Fibroblast of skin of right quadriceps (primary cell): Measurements from ENCODE around the gene GNAS.

Source experiments
- DNase-seq: peaks from one replicate; pipeline ENCODE4 v3.0.0-alpha.2; 2013

The GNAS gene

GRCh38 chr20:58854638-58855471 is 2.3 kb downstream of the GNAS start:
- no peak for DNase-seq

GRCh38 chr20:58855506-58856389 is 3.2 kb downstream of the GNAS start:
- DNase-seq, result no peak

- DNase-seq, result no peak
These were observed 10.7 kb downstream of the GNAS start for GRCh38 chr20:58863044-58863790.

GRCh38 chr20:58864346-58864745 is 11.8 kb downstream of the GNAS start:
- DNase-seq, result no peak

- DNase-seq, result no peak
These were observed 13.3 kb downstream of the GNAS start for GRCh38 chr20:58865843-58866242.

- no peak for DNase-seq
These were observed 14.7 kb downstream of the GNAS start for GRCh38 chr20:58867211-58867610.

GRCh38 chr20:58868795-58869194 is 16.3 kb downstream of the GNAS start:
- DNase-seq, result no peak

GRCh38 chr20:58869662-58870227 is 17.2 kb downstream of the GNAS start:
- DNase-seq, result no peak

GRCh38 chr20:58870293-58871014 is 17.9 kb downstream of the GNAS start:
- DNase-seq, result peak; percentile 58

- DNase-seq, result no peak
These were observed 19.1 kb downstream of the GNAS start for GRCh38 chr20:58871533-58872102.

GRCh38 chr20:58874469-58874868 is 22.0 kb downstream of the GNAS start:
- no peak for DNase-seq

GRCh38 chr20:58875111-58875510 is 22.6 kb downstream of the GNAS start:
- DNase-seq, result no peak

- DNase-seq, result peak; percentile 78
These were observed 23.1 kb downstream of the GNAS start for GRCh38 chr20:58875541-58876134.

GRCh38 chr20:58876437-58876836 is 23.9 kb downstream of the GNAS start:
- DNase-seq, result peak; percentile 41

- DNase-seq, result no peak
These were observed 24.8 kb downstream of the GNAS start for GRCh38 chr20:58877050-58877975.

GRCh38 chr20:58877976-58878360 is 25.5 kb downstream of the GNAS start:
- no peak for DNase-seq

GRCh38 chr20:58878399-58878798 is 25.9 kb downstream of the GNAS start:
- no peak for DNase-seq

GRCh38 chr20:58880441-58880840 is 27.9 kb downstream of the GNAS start:
- no peak for DNase-seq

GRCh38 chr20:58880994-58881752 is 28.7 kb downstream of the GNAS start:
- DNase-seq, result no peak
